Measurements from ENCODE around the gene WNT1.

Gene WNT1

GRCh38 chr12:49026101-49026500, 48.0 kb downstream of the WNT1 start:
- TF ChIP-seq POLR2AphosphoS5 (IDR thresholded peaks at IDR 0.05; ENCODE audit: low read depth, low read length) (no peak), SIN3A (IDR thresholded peaks at IDR 0.05; ENCODE audit: borderline replicate concordance, insufficient read depth, low read length) (no peak), FOXP2 (optimal IDR thresholded peaks at IDR 0.05; ENCODE audit: borderline replicate concordance, extremely low read depth, extremely low read length, insufficient read depth) (no peak), REST (IDR thresholded peaks at IDR 0.05; ENCODE audit: insufficient read depth in 1 of 2, low read depth in 2 of 2, low read length in 2 of 2) (no peak), TAF1 (IDR thresholded peaks at IDR 0.05; ENCODE audit: borderline replicate concordance, insufficient read depth, low read length) (no peak)

- TF ChIP-seq FOXP2 (optimal IDR thresholded peaks at IDR 0.05; ENCODE audit: borderline replicate concordance, extremely low read depth, extremely low read length, insufficient read depth) = no peak
Measured at GRCh38 chr12:49026678-49027480, 48.8 kb downstream of the WNT1 start.

GRCh38 chr12:49027846-49028555, 49.9 kb downstream of the WNT1 start:
- TF ChIP-seq FOXP2 (optimal IDR thresholded peaks at IDR 0.05; ENCODE audit: borderline replicate concordance, extremely low read depth, extremely low read length, insufficient read depth) (no peak), REST (IDR thresholded peaks at IDR 0.05; ENCODE audit: insufficient read depth in 1 of 2, low read depth in 2 of 2, low read length in 2 of 2) (no peak), TAF1 (IDR thresholded peaks at IDR 0.05; ENCODE audit: borderline replicate concordance, insufficient read depth, low read length) (no peak), POLR2AphosphoS5 (IDR thresholded peaks at IDR 0.05; ENCODE audit: low read depth, low read length) (no peak), SIN3A (IDR thresholded peaks at IDR 0.05; ENCODE audit: borderline replicate concordance, insufficient read depth, low read length) (no peak)

GRCh38 chr12:49028666-49029275, 50.6 kb downstream of the WNT1 start:
- TF ChIP-seq REST (IDR thresholded peaks at IDR 0.05; ENCODE audit: insufficient read depth in 1 of 2, low read depth in 2 of 2, low read length in 2 of 2) (no peak), POLR2AphosphoS5 (IDR thresholded peaks at IDR 0.05; ENCODE audit: low read depth, low read length) (no peak), TAF1 (IDR thresholded peaks at IDR 0.05; ENCODE audit: borderline replicate concordance, insufficient read depth, low read length) (no peak), SIN3A (IDR thresholded peaks at IDR 0.05; ENCODE audit: borderline replicate concordance, insufficient read depth, low read length) (no peak), FOXP2 (optimal IDR thresholded peaks at IDR 0.05; ENCODE audit: borderline replicate concordance, extremely low read depth, extremely low read length, insufficient read depth) (no peak)

GRCh38 chr12:49030119-49030518, 52.0 kb downstream of the WNT1 start:
- TF ChIP-seq SIN3A (IDR thresholded peaks at IDR 0.05; ENCODE audit: borderline replicate concordance, insufficient read depth, low read length) = no peak
